ENCODE results near the gene RASGRF2.
A peak's percentile ranks its signal among the peaks of the same experiment; 100 is the strongest.

RASGRF2 gene

GRCh38 chr5:81162501-81162900 lies 202.3 kb downstream of the RASGRF2 start:
- H3K27me3 ChIP-seq (replicated peaks; ENCODE audit: control insufficient read depth, insufficient read depth, low read length, poor library complexity, severe bottlenecking): no peaks in the 10 kb centered on the region
- H3K36me3 ChIP-seq (ENCODE audit: control insufficient read depth, insufficient read depth, low read length): no peaks in the 10 kb centered on the region
- no peak overlapping the region for H3K4me3 ChIP-seq (ENCODE audit: insufficient read depth, low read depth, low read length, poor library complexity, severe bottlenecking)
- H3K27ac ChIP-seq (ENCODE audit: insufficient read depth, low read length, poor library complexity, severe bottlenecking): no peak overlapping the region
- H3K4me1 ChIP-seq (ENCODE audit: control insufficient read depth, insufficient read depth, low read length, poor library complexity, severe bottlenecking): no peaks in the 10 kb centered on the region
- DNase-seq: no peak
- H3K9me3 ChIP-seq (ENCODE audit: control insufficient read depth, low read length): no peaks in the 10 kb centered on the region

- Histone ChIP-seq H3K4me1 (ENCODE audit: control insufficient read depth, insufficient read depth, low read length, poor library complexity, severe bottlenecking) (no peaks in the 10 kb centered on the region), H3K36me3 (ENCODE audit: control insufficient read depth, insufficient read depth, low read length) (no peaks in the 10 kb centered on the region), H3K27ac (ENCODE audit: insufficient read depth, low read length, poor library complexity, severe bottlenecking) (no peak overlapping the region), H3K4me3 (ENCODE audit: insufficient read depth, low read depth, low read length, poor library complexity, severe bottlenecking) (no peak overlapping the region), H3K27me3 (replicated peaks; ENCODE audit: control insufficient read depth, insufficient read depth, low read length, poor library complexity, severe bottlenecking) (no peaks in the 10 kb centered on the region), H3K9me3 (ENCODE audit: control insufficient read depth, low read length) (no peaks in the 10 kb centered on the region)
- no peak for DNase-seq
Observed at GRCh38 chr5:81163651-81164050, 203.5 kb downstream of the RASGRF2 start.

- Histone ChIP-seq H3K27ac (ENCODE audit: insufficient read depth, low read length, poor library complexity, severe bottlenecking) (no peak overlapping the region), H3K27me3 (replicated peaks; ENCODE audit: control insufficient read depth, insufficient read depth, low read length, poor library complexity, severe bottlenecking) (no peaks in the 10 kb centered on the region), H3K9me3 (ENCODE audit: control insufficient read depth, low read length) (no peaks in the 10 kb centered on the region), H3K36me3 (ENCODE audit: control insufficient read depth, insufficient read depth, low read length) (no peaks in the 10 kb centered on the region), H3K4me3 (ENCODE audit: insufficient read depth, low read depth, low read length, poor library complexity, severe bottlenecking) (no peak overlapping the region), H3K4me1 (ENCODE audit: control insufficient read depth, insufficient read depth, low read length, poor library complexity, severe bottlenecking) (no peaks in the 10 kb centered on the region)
- DNase-seq: no peak
Observed at GRCh38 chr5:81164476-81164875, 204.3 kb downstream of the RASGRF2 start.

- H3K36me3 ChIP-seq (ENCODE audit: control insufficient read depth, insufficient read depth, low read length): no peaks in the 10 kb centered on the region
- H3K27me3 ChIP-seq (replicated peaks; ENCODE audit: control insufficient read depth, insufficient read depth, low read length, poor library complexity, severe bottlenecking): no peaks in the 10 kb centered on the region
- no peaks in the 10 kb centered on the region for H3K9me3 ChIP-seq (ENCODE audit: control insufficient read depth, low read length)
- H3K4me1 ChIP-seq (ENCODE audit: control insufficient read depth, insufficient read depth, low read length, poor library complexity, severe bottlenecking): no peaks in the 10 kb centered on the region
- DNase-seq: no peak
- H3K27ac ChIP-seq (ENCODE audit: insufficient read depth, low read length, poor library complexity, severe bottlenecking): no peak overlapping the region
- H3K4me3 ChIP-seq (ENCODE audit: insufficient read depth, low read depth, low read length, poor library complexity, severe bottlenecking): no peak overlapping the region
Observed at GRCh38 chr5:81164936-81165335, 204.8 kb downstream of the RASGRF2 start.

GRCh38 chr5:81165493-81166119 lies 205.4 kb downstream of the RASGRF2 start:
- Histone ChIP-seq H3K36me3 (ENCODE audit: control insufficient read depth, insufficient read depth, low read length) (no peaks in the 10 kb centered on the region), H3K9me3 (ENCODE audit: control insufficient read depth, low read length) (no peaks in the 10 kb centered on the region), H3K4me3 (ENCODE audit: insufficient read depth, low read depth, low read length, poor library complexity, severe bottlenecking) (no peak overlapping the region), H3K27ac (ENCODE audit: insufficient read depth, low read length, poor library complexity, severe bottlenecking) (no peak overlapping the region), H3K27me3 (replicated peaks; ENCODE audit: control insufficient read depth, insufficient read depth, low read length, poor library complexity, severe bottlenecking) (no peaks in the 10 kb centered on the region), H3K4me1 (ENCODE audit: control insufficient read depth, insufficient read depth, low read length, poor library complexity, severe bottlenecking) (no peaks in the 10 kb centered on the region)
- DNase-seq: peak in 1 of 3 donors; percentile 41

GRCh38 chr5:81166430-81166829 lies 206.3 kb downstream of the RASGRF2 start:
- H3K36me3 ChIP-seq (ENCODE audit: control insufficient read depth, insufficient read depth, low read length): no peaks in the 10 kb centered on the region
- no peak overlapping the region for H3K27ac ChIP-seq (ENCODE audit: insufficient read depth, low read length, poor library complexity, severe bottlenecking)
- H3K4me3 ChIP-seq (ENCODE audit: insufficient read depth, low read depth, low read length, poor library complexity, severe bottlenecking): no peak overlapping the region
- no peaks in the 10 kb centered on the region for H3K4me1 ChIP-seq (ENCODE audit: control insufficient read depth, insufficient read depth, low read length, poor library complexity, severe bottlenecking)
- no peaks in the 10 kb centered on the region for H3K27me3 ChIP-seq (replicated peaks; ENCODE audit: control insufficient read depth, insufficient read depth, low read length, poor library complexity, severe bottlenecking)
- DNase-seq: no peak
- H3K9me3 ChIP-seq (ENCODE audit: control insufficient read depth, low read length): no peaks in the 10 kb centered on the region

GRCh38 chr5:81167078-81167477 lies 206.9 kb downstream of the RASGRF2 start:
- no peak for DNase-seq
- H3K27ac ChIP-seq (ENCODE audit: insufficient read depth, low read length, poor library complexity, severe bottlenecking): no peak overlapping the region
- H3K4me3 ChIP-seq (ENCODE audit: insufficient read depth, low read depth, low read length, poor library complexity, severe bottlenecking): no peak overlapping the region
- H3K27me3 ChIP-seq (replicated peaks; ENCODE audit: control insufficient read depth, insufficient read depth, low read length, poor library complexity, severe bottlenecking): no peaks in the 10 kb centered on the region
- no peaks in the 10 kb centered on the region for H3K36me3 ChIP-seq (ENCODE audit: control insufficient read depth, insufficient read depth, low read length)
- H3K9me3 ChIP-seq (ENCODE audit: control insufficient read depth, low read length): no peaks in the 10 kb centered on the region
- no peaks in the 10 kb centered on the region for H3K4me1 ChIP-seq (ENCODE audit: control insufficient read depth, insufficient read depth, low read length, poor library complexity, severe bottlenecking)

- no peak overlapping the region for H3K4me3 ChIP-seq (ENCODE audit: insufficient read depth, low read depth, low read length, poor library complexity, severe bottlenecking)
- H3K36me3 ChIP-seq (ENCODE audit: control insufficient read depth, insufficient read depth, low read length): no peaks in the 10 kb centered on the region
- H3K27me3 ChIP-seq (replicated peaks; ENCODE audit: control insufficient read depth, insufficient read depth, low read length, poor library complexity, severe bottlenecking): no peaks in the 10 kb centered on the region
- H3K4me1 ChIP-seq (ENCODE audit: control insufficient read depth, insufficient read depth, low read length, poor library complexity, severe bottlenecking): no peaks in the 10 kb centered on the region
- no peak for DNase-seq
- H3K27ac ChIP-seq (ENCODE audit: insufficient read depth, low read length, poor library complexity, severe bottlenecking): no peak overlapping the region
- no peaks in the 10 kb centered on the region for H3K9me3 ChIP-seq (ENCODE audit: control insufficient read depth, low read length)
Observed at GRCh38 chr5:81167544-81167943, 207.4 kb downstream of the RASGRF2 start.

GRCh38 chr5:81169924-81170323 lies 209.8 kb downstream of the RASGRF2 start:
- no peak overlapping the region for H3K4me3 ChIP-seq (ENCODE audit: insufficient read depth, low read depth, low read length, poor library complexity, severe bottlenecking)
- no peaks in the 10 kb centered on the region for H3K4me1 ChIP-seq (ENCODE audit: control insufficient read depth, insufficient read depth, low read length, poor library complexity, severe bottlenecking)
- no peaks in the 10 kb centered on the region for H3K36me3 ChIP-seq (ENCODE audit: control insufficient read depth, insufficient read depth, low read length)

GRCh38 chr5:81171769-81172168 lies 211.6 kb downstream of the RASGRF2 start:
- H3K9me3 ChIP-seq (ENCODE audit: control insufficient read depth, low read length): no peaks in the 10 kb centered on the region
- no peak for DNase-seq
- no peak overlapping the region for H3K27ac ChIP-seq (ENCODE audit: insufficient read depth, low read length, poor library complexity, severe bottlenecking)
- H3K4me1 ChIP-seq (ENCODE audit: control insufficient read depth, insufficient read depth, low read length, poor library complexity, severe bottlenecking): no peaks in the 10 kb centered on the region
- H3K27me3 ChIP-seq (replicated peaks; ENCODE audit: control insufficient read depth, insufficient read depth, low read length, poor library complexity, severe bottlenecking): no peaks in the 10 kb centered on the region
- no peaks in the 10 kb centered on the region for H3K36me3 ChIP-seq (ENCODE audit: control insufficient read depth, insufficient read depth, low read length)
- H3K4me3 ChIP-seq (ENCODE audit: insufficient read depth, low read depth, low read length, poor library complexity, severe bottlenecking): no peak overlapping the region

More at GRCh38 chr5:81169924-81170323, 209.8 kb downstream of the RASGRF2 start:
- Histone ChIP-seq H3K27ac (ENCODE audit: insufficient read depth, low read length, poor library complexity, severe bottlenecking) (no peak overlapping the region), H3K27me3 (replicated peaks; ENCODE audit: control insufficient read depth, insufficient read depth, low read length, poor library complexity, severe bottlenecking) (no peaks in the 10 kb centered on the region), H3K9me3 (ENCODE audit: control insufficient read depth, low read length) (no peaks in the 10 kb centered on the region)
- no peak for DNase-seq

Data from effector memory CD4-positive, alpha-beta T cell (primary cell).